Mucosa of rectum (tissue), 2 donors: ENCODE results near the gene FHOD1.

Source experiments
- H3K27ac ChIP-seq, 2 donors: one replicate each; pipeline ENCODE4 v1.7.0; 2013; ENCODE audit warnings: inconsistent platforms in 2 of 2, low read depth in 2 of 2, low read length in 2 of 2
- H3K27me3 ChIP-seq, 2 donors: one replicate each; pipeline ENCODE4 v1.7.0; 2013; ENCODE audit warnings: low read length in 2 of 2; ENCODE audit not compliant: control insufficient read depth in 2 of 2, insufficient read depth in 2 of 2
- H3K36me3 ChIP-seq, 2 donors: one replicate each; pipeline ENCODE4 v1.7.0; 2013; ENCODE audit warnings: low read length in 2 of 2; ENCODE audit not compliant: control insufficient read depth in 2 of 2, insufficient read depth in 2 of 2
- H3K4me1 ChIP-seq, 2 donors: one replicate each; pipeline ENCODE4 v1.7.0; 2013; ENCODE audit warnings: low read length in 2 of 2, mild to moderate bottlenecking in 1 of 2; ENCODE audit not compliant: control insufficient read depth in 2 of 2, insufficient read depth in 2 of 2
- H3K4me3 ChIP-seq, 2 donors: one replicate each; pipeline ENCODE4 v1.7.0; 2013; ENCODE audit warnings: low read length in 2 of 2
- H3K9ac ChIP-seq, 2 donors: one replicate each; pipeline ENCODE4 v1.7.0; 2013; ENCODE audit warnings: low read length in 2 of 2, low read depth in 1 of 2, mild to moderate bottlenecking in 1 of 2
- H3K9me3 ChIP-seq, 2 donors: one replicate each; pipeline ENCODE4 v1.7.0; 2013; ENCODE audit warnings: low read length in 2 of 2; ENCODE audit not compliant: control insufficient read depth in 2 of 2
- donor health status: healthy.
- donor health status: Normal muscosa, but diverticular disease.

Gene FHOD1

GRCh38 chr16:67248401-67249177, 1.3 kb upstream of the FHOD1 start, which contains the start of gene SLC9A5:
TSS of gene SLC9A5 (plus strand) at chr16:67248979. CDS start at chr16:67249015, 36 bp downstream.
- Histone ChIP-seq H3K4me1 (peaks cover 36 to 40% of the 10 kb centered on the region in 2 donors), H3K9me3 (no peaks in the 10 kb centered on the region), H3K27ac (no peak within 1 kb of the TSS), H3K36me3 (no peaks in the 10 kb centered on the region), H3K27me3 (peaks cover 18 to 24% of the 10 kb centered on the region in 2 donors), H3K4me3 (peak within 1 kb of the TSS; percentile 44 to 64), H3K9ac (peak within 1 kb of the TSS; percentile 32 to 46)

DNA sequence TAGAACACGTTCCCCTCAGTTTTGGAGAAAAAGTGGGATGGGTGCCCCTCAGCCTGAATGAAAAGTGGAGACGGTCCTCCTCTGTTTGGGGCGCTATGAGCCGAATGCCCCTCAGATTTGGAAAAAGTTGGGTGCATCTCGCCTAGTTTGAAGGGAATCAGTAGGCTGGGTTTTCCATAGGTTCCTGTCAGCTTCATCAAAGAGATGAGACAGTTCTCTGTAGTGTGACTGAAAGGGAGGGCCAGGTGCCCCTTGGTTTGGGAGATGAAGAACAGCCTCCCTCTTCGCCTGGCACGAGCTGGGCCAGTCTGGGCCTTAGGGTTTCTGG, 756 bp upstream of the FHOD1 start:
- peaks cover 18 to 24% of the 10 kb centered on the region in 2 donors for H3K27me3 ChIP-seq
- H3K36me3 ChIP-seq, result no peaks in the 10 kb centered on the region
- H3K27ac ChIP-seq, result no peak overlapping the region
- H3K9me3 ChIP-seq, result no peaks in the 10 kb centered on the region
- peak overlapping the region in 1 of 2 donors; percentile 46 for H3K9ac ChIP-seq
- peaks cover 38 to 41% of the 10 kb centered on the region in 2 donors for H3K4me1 ChIP-seq
- H3K4me3 ChIP-seq, result peak overlapping the region; percentile 44 to 53

- H3K27me3 ChIP-seq, result peaks cover 18 to 24% of the 10 kb centered on the region in 2 donors
- peak overlapping the region; percentile 93 to 95 for H3K27ac ChIP-seq
- peaks cover 47 to 51% of the 10 kb centered on the region in 2 donors for H3K4me1 ChIP-seq
- H3K4me3 ChIP-seq, result peak overlapping the region; percentile 84 to 85
- H3K36me3 ChIP-seq, result no peaks in the 10 kb centered on the region
- no peaks in the 10 kb centered on the region for H3K9me3 ChIP-seq
- peak overlapping the region; percentile 86 to 87 for H3K9ac ChIP-seq
Measured at GRCh38 chr16:67246756-67247191, 507 bp downstream of the FHOD1 start.

- H3K9ac ChIP-seq, result peak overlapping the region; percentile 86 to 87
- no peaks in the 10 kb centered on the region for H3K36me3 ChIP-seq
- H3K27me3 ChIP-seq, result peaks cover 18 to 24% of the 10 kb centered on the region in 2 donors
- peaks cover 52 to 55% of the 10 kb centered on the region in 2 donors for H3K4me1 ChIP-seq
- no peaks in the 10 kb centered on the region for H3K9me3 ChIP-seq
- H3K4me3 ChIP-seq, result peak overlapping the region; percentile 84 to 85
- peak overlapping the region; percentile 93 to 95 for H3K27ac ChIP-seq
Measured at GRCh38 chr16:67246081-67246755, 1.1 kb downstream of the FHOD1 start.

- H3K9me3 ChIP-seq, result no peaks in the 10 kb centered on the region
- H3K4me1 ChIP-seq, result peaks cover 57 to 59% of the 10 kb centered on the region in 2 donors
- no peaks in the 10 kb centered on the region for H3K36me3 ChIP-seq
- peaks cover 16 to 20% of the 10 kb centered on the region in 2 donors for H3K27me3 ChIP-seq
- H3K9ac ChIP-seq, result peak overlapping the region; percentile 86 to 87
- peak overlapping the region; percentile 93 to 95 for H3K27ac ChIP-seq
- peak overlapping the region; percentile 84 to 85 for H3K4me3 ChIP-seq
Measured at GRCh38 chr16:67245674-67246080, 1.6 kb downstream of the FHOD1 start.

- Histone ChIP-seq H3K9me3 (no peaks in the 10 kb centered on the region), H3K4me3 (peak overlapping the region in 1 of 2 donors; percentile 84), H3K27me3 (peaks cover 12 to 16% of the 10 kb centered on the region in 2 donors), H3K4me1 (peaks cover 61 to 62% of the 10 kb centered on the region in 2 donors), H3K9ac (peak overlapping the region; percentile 37 to 86), H3K36me3 (no peaks in the 10 kb centered on the region), H3K27ac (peak overlapping the region; percentile 93 to 95)
Measured at GRCh38 chr16:67245186-67245585, 2.1 kb downstream of the FHOD1 start.

DNA sequence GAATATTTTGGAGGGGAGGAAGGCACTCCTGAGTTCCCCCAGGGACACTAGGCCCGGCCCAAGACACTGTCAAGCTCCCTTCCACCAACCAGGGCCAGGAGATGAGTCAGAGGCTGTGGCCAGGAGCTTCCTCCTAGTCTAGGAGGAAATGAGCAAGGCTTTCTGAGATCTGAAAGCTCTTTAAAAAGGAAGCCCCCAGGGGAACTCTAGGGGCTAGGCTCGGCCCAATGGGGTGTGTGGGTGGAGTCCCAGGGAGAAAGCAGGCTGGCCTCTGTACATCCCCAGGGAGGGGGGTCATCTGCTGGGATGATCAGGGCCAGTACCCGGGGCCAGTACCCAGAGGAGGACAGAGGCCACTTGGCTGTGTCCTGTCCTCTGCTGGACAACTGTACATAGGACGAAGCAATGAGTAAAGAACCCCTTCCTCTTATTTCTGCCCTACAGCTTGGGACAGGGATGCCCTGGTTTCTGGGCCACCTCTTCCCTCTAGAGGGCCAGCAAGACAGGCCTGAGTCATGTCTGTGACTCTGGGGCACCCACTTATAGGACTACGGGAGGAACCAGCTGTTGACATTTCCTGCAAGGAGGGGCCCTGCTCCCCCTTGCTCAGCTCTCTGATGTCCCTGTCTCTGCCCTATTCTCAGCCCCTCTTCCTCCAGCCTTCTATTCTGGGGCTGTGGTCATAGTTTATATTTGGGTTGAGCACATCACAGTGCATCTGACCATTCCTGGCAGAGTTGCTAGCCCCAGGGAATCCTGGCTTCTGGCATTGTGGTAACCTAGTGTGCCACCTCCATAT, 2.7 kb downstream of the FHOD1 start:
- Histone ChIP-seq H3K4me3 (peak overlapping the region in 1 of 2 donors; percentile 84), H3K27me3 (peaks cover 6 to 10% of the 10 kb centered on the region in 2 donors), H3K9ac (peak overlapping the region; percentile 17 to 37), H3K36me3 (peaks cover 1 to 2% of the 10 kb centered on the region in 2 donors), H3K4me1 (peaks cover 61 to 62% of the 10 kb centered on the region in 2 donors), H3K27ac (peak overlapping the region; percentile 93 to 95), H3K9me3 (no peaks in the 10 kb centered on the region)

GRCh38 chr16:67243481-67243880, 3.8 kb downstream of the FHOD1 start:
- peak overlapping the region in 1 of 2 donors; percentile 30 for H3K9ac ChIP-seq
- no peaks in the 10 kb centered on the region for H3K9me3 ChIP-seq
- peaks cover 0 to 3% of the 10 kb centered on the region in 2 donors for H3K27me3 ChIP-seq
- no peak overlapping the region for H3K4me3 ChIP-seq
- peak overlapping the region; percentile 93 to 95 for H3K27ac ChIP-seq
- H3K36me3 ChIP-seq, result peaks cover 12% of the 10 kb centered on the region in 2 donors
- H3K4me1 ChIP-seq, result peaks cover 55% of the 10 kb centered on the region in 2 donors

DNA sequence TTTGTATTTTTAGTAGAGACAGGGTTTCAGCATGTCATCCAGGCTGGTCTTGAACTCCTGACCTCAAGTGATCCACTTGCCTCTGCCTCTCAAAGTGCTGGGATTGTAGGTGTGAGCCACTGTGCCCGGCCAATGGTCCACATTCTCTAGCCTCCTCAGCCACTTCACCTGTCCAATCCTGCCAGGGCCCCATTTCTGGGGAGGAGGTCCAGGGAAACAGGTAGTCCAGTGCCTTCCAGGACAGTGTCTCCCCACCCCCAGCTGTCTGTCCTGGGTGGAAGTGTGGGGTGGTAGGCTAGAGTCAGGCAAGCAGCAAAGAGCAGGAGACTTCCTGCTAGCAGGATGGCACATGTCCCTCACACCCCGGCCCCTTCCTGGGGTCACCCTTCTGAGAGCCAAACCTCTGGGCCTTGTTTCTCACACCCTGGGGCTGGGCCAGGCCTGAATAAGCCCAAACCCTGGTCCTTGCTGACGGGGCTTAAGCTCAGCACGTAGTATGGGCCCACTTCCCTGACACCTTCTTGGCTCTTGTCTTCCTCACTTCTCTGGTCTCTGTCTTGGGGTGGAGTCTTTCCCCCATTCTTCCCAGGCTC, 5.0 kb downstream of the FHOD1 start:
- Histone ChIP-seq H3K4me1 (peaks cover 45 to 49% of the 10 kb centered on the region in 2 donors), H3K36me3 (peaks cover 19 to 25% of the 10 kb centered on the region in 2 donors), H3K27me3 (no peaks in the 10 kb centered on the region), H3K9ac (peak overlapping the region in 1 of 2 donors; percentile 69), H3K27ac (peak overlapping the region; percentile 95 to 97), H3K4me3 (no peak overlapping the region), H3K9me3 (no peaks in the 10 kb centered on the region)
